HG02970 (cell line): ENCODE measurements around the gene GZMM.
"Not testable (repeated sequence)": the region's sequence is repeated elsewhere in the genome, so short reads cannot be mapped to it uniquely, and the experiment has no call there.

Source experiments
- ATAC-seq: cut with Tn5 transposase; IDR thresholded peaks from one replicate; pipeline ENCODE4 v1.9.1; 2021; ENCODE audit warnings: mild to moderate bottlenecking, moderate library complexity, moderate number of reproducible peaks; ENCODE audit not compliant: unreplicated experiment, low FRiP score

The GZMM gene

DNA sequence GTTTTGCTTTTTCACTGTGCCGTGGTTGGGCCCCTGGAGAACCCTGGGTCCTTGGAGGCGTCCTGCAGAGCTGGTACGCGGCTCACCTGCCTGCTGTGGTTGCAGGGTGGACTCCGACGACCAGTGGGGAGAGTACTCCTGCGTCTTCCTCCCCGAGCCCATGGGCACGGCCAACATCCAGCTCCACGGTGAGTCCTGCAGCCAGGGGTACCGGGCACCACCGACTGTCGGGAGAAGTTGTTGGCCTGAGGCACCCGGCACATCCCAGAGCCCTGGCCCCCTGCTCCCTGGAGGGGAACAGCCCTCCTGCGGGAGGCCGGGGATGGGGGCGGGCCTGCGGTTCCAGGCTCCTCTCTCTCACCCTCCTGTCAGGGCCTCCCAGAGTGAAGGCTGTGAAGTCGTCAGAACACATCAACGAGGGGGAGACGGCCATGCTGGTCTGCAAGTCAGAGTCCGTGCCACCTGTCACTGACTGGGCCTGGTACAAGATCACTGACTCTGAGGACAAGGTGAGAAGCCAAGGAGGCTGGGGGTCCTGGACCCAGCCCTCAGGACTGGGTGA is 36.5 kb downstream of the GZMM start:
- no peak for ATAC-seq

GRCh38 chr19:581399-582111 is 37.7 kb downstream of the GZMM start:
- no peak for ATAC-seq

DNA sequence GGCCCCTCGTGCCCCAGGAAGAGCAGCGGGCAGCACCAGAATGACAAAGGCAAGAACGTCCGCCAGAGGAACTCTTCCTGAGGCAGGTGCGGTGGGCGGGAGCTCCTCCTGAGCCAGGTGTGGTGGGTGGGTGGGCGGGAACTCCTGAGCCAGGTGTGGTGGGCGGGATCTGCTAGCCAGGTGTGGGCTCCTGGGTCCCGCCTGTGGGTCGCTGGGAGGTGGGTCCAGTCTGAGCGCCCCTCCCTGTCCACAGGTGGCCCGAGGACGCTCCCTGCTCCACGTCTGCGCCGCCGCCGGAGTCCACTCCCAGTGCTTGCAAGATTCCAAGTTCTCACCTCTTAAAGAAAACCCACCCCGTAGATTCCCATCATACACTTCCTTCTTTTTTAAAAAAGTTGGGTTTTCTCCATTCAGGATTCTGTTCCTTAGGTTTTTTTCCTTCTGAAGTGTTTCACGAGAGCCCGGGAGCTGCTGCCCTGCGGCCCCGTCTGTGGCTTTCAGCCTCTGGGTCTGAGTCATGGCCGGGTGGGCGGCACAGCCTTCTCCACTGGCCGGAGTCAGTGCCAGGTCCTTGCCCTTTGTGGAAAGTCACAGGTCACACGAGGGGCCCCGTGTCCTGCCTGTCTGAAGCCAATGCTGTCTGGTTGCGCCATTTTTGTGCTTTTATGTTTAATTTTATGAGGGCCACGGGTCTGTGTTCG is 38.8 kb downstream of the GZMM start:
- no peak for ATAC-seq

DNA sequence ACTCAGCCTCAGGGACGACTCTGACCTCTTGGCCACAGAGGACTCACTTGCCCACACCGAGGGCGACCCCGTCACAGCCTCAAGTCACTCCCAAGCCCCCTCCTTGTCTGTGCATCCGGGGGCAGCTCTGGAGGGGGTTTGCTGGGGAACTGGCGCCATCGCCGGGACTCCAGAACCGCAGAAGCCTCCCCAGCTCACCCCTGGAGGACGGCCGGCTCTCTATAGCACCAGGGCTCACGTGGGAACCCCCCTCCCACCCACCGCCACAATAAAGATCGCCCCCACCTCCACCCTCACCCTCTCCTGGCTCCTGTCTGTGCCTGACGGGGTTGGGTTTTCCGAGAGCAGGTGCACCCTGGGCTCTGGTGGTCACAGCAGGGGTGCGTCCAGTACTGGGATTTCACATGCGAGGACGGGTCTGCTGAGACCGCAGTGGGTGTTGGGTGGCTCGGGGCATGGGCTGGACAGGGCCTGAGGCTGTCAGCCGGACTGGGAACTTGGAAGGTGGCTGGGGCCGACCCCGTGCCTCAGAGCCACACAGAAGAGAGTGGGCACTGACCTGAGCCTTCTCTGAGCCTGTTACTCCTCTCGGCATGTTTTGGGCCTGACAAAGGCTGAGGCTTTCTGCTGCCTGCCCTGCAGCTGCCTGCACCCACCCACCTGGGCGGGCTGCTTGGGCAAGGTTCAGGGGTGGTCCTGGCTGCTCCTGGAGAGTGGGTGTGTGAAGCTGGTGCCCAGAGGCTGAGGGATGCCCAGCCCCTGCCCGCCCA is 39.5 kb downstream of the GZMM start:
- ATAC-seq, result no peak

DNA sequence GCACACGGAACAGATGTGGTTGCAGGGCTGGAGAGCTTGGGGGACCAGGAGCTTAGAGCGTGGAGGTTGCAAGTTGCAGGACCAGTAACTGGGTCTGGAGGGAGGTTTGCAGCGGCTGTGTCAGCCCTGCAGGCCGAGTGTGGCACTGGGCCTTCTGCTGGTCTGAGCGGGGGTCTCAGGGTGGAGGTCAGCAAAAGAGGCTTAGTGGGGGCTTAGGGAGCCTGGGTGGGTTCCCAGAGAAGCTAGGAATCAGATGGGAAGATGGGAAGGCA is 40.1 kb downstream of the GZMM start:
- no peak for ATAC-seq

DNA sequence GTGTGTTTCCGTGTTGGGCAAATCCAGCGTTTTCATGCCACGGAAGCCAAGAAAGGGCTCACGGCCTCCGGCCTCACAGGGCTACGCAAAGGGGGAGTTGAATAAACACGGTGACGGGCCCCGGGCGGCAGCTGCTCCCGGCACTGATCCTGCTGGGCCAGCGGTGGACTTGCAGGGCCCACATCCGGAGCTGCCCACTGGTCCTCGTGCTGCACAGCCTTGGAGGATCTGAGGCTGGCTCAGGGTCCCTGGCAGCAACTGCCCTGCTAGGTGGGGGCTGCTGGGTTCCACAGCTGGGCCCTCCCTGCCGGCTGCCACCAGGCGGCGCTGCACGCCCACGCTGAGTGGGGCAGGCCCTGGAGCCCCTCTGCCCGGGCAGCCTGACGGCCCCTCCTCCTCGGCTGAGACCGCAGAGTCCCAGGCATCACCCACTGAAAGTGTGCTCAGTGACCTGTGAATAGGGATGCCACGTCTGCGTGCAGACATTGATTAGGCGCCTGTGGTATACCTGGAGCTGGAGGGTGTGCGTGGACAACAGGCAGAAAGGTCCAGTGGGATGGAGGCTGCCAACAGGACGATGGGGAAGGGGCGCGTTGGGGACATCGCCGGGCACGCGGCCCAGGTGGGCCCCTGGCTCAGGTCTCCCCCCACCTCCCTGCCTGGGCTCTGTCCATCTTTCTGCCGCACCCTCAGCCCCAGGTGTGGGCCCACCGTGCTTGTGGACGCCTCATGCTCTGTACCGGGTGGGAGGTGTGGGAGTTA is 40.6 kb downstream of the GZMM start:
- no peak for ATAC-seq

GRCh38 chr19:585146-585545 is 41.3 kb downstream of the GZMM start:
- not testable (repeated sequence) for ATAC-seq

DNA sequence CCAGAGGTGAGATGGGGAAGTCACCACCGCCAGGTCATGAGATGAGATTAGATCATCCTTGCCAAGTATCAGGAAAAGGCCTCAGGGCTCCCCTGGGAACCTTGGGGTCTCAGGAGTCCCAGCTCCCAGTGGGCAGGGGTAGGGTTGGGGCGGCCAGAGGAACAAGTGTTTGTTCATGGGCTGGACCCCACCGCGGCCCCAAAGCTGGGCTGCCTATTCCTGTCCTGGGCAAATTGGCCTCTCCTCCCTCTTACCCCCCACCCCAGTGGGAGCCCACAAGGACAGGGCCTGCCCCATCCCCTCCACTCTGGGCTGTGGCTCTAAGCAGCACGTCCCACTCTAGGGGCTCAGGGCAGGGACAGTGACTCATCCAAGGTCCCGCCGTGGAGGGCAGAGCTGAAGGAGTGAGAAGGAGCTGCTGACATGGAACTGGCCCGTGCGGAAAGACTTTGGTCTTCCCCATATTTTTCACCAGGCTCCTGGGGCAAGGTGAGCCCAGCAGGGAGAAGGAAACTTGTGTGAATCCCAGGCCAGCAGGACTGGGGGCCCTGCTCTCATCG is 41.8 kb downstream of the GZMM start:
- ATAC-seq, result no peak

GRCh38 chr19:588093-588740 is 44.4 kb downstream of the GZMM start:
- no peak for ATAC-seq

- no peak for ATAC-seq
Observed at GRCh38 chr19:588741-589692, 45.2 kb downstream of the GZMM start.

DNA sequence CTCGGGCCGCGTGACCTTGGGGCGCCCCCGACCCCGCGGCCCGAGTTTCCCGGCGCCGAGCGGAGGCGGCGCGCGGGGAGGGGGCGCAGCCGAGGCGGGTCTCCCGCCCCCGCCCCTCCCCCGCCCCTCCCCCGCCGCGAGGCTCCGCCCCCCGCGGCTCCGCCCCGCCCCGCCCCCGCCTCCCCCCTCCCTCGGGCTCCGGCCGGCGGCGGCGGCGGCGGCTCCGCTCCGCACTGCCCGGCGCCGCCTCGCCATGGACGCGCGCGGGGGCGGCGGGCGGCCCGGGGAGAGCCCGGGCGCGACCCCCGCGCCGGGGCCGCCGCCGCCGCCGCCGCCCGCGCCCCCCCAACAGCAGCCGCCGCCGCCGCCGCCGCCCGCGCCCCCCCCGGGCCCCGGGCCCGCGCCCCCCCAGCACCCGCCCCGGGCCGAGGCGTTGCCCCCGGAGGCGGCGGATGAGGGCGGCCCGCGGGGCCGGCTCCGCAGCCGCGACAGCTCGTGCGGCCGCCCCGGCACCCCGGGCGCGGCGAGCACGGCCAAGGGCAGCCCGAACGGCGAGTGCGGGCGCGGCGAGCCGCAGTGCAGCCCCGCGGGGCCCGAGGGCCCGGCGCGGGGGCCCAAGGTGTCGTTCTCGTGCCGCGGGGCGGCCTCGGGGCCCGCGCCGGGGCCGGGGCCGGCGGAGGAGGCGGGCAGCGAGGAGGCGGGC is 46.0 kb downstream of the GZMM start, which contains the start of gene HCN2:
Gene HCN2, plus strand, starts transcription at position 189 of the 703 bp plus-strand sequence. Its CDS starts 65 bp downstream, at position 254.
- no peak for ATAC-seq

GRCh38 chr19:590396-590745 is 46.5 kb downstream of the GZMM start:
- no peak for ATAC-seq

- no peak for ATAC-seq
Observed at GRCh38 chr19:590750-591098, 46.9 kb downstream of the GZMM start.

GRCh38 chr19:591099-591958 is 47.5 kb downstream of the GZMM start:
- ATAC-seq, result no peak

GRCh38 chr19:592101-592500 is 48.2 kb downstream of the GZMM start:
- ATAC-seq, result no peak

DNA sequence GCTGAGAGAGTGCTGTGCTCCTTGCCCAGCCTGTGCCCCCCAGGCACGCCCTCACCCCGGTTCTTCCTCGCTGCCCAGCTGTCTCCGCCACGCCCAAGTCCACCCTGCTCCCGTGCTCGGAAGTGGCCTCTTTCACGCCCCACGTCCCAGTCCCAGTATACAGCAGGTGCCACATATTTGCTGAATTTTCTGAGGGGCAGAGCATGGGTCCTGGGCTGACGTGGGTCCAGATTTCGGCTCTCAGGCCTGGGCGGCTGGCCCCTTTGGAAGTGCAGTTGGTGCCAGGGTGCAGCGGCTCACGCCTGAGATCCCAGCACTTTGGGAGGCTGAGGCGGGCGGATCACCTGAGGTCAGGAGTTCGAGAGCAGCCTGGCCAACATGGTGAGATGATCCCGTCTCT is 49.2 kb downstream of the GZMM start:
- ATAC-seq, result no peak

- no peak for ATAC-seq
Observed at GRCh38 chr19:593505-593904, 49.7 kb downstream of the GZMM start.
